GM18508 (cell line): Measurements from ENCODE around the gene DRG2.

Experiments used
- ATAC-seq: cut with Tn5 transposase; IDR thresholded peaks from one replicate; pipeline ENCODE4 v1.9.1; 2021; ENCODE audit warnings: moderate number of reproducible peaks; ENCODE audit not compliant: insufficient read depth, unreplicated experiment

DRG2 gene

GRCh38 chr17:18074566-18075272 is 13.0 kb upstream of the DRG2 start:
- no peak for ATAC-seq

- no peak for ATAC-seq
These were observed 10.8 kb upstream of the DRG2 start for GRCh38 chr17:18076936-18077335.

GRCh38 chr17:18079543-18079942 is 8.2 kb upstream of the DRG2 start:
- no peak for ATAC-seq

GRCh38 chr17:18084256-18084655 is 3.5 kb upstream of the DRG2 start:
- ATAC-seq: no peak

GRCh38 chr17:18089613-18090012 is 1.9 kb downstream of the DRG2 start:
- ATAC-seq: no peak

- ATAC-seq: no peak
These were observed 6.1 kb downstream of the DRG2 start for GRCh38 chr17:18093616-18094408.

GRCh38 chr17:18094409-18094807 is 6.7 kb downstream of the DRG2 start:
- no peak for ATAC-seq

GRCh38 chr17:18099516-18099915 is 11.8 kb downstream of the DRG2 start:
- ATAC-seq: no peak

- no peak for ATAC-seq
These were observed 12.9 kb downstream of the DRG2 start for GRCh38 chr17:18100616-18101015.

GRCh38 chr17:18101828-18102227 is 14.1 kb downstream of the DRG2 start:
- no peak for ATAC-seq

- no peak for ATAC-seq
These were observed 14.9 kb downstream of the DRG2 start for GRCh38 chr17:18102640-18103039.

- ATAC-seq: no peak
These were observed 17.3 kb downstream of the DRG2 start for GRCh38 chr17:18105027-18105426.

GRCh38 chr17:18105595-18105994 is 17.8 kb downstream of the DRG2 start:
- ATAC-seq: no peak

- ATAC-seq: no peak
These were observed 18.5 kb downstream of the DRG2 start for GRCh38 chr17:18106211-18106610.

- no peak for ATAC-seq
These were observed 19.5 kb downstream of the DRG2 start for GRCh38 chr17:18107061-18107790.

GRCh38 chr17:18107971-18108370 is 20.2 kb downstream of the DRG2 start:
- no peak for ATAC-seq

- ATAC-seq: no peak
These were observed 20.9 kb downstream of the DRG2 start, which contains the start of gene MYO15A for GRCh38 chr17:18108401-18109312. MYO15A (plus strand) TSS chr17:18108756; CDS start chr17:18118801, 10,045 bp downstream.

GRCh38 chr17:18109935-18110485 is 22.3 kb downstream of the DRG2 start:
- ATAC-seq: no peak

- no peak for ATAC-seq
These were observed 22.9 kb downstream of the DRG2 start for GRCh38 chr17:18110636-18111145.
